ENCODE data around the gene MVB12B. TPM values are rescaled to one million over a fixed set of nuclear protein-coding genes. Genes with fewer than 3 reads are reported as not detected.

Gene MVB12B
- polyA plus RNA-seq, 1 donor from 2014 or later: 39.5 TPM

DNA sequence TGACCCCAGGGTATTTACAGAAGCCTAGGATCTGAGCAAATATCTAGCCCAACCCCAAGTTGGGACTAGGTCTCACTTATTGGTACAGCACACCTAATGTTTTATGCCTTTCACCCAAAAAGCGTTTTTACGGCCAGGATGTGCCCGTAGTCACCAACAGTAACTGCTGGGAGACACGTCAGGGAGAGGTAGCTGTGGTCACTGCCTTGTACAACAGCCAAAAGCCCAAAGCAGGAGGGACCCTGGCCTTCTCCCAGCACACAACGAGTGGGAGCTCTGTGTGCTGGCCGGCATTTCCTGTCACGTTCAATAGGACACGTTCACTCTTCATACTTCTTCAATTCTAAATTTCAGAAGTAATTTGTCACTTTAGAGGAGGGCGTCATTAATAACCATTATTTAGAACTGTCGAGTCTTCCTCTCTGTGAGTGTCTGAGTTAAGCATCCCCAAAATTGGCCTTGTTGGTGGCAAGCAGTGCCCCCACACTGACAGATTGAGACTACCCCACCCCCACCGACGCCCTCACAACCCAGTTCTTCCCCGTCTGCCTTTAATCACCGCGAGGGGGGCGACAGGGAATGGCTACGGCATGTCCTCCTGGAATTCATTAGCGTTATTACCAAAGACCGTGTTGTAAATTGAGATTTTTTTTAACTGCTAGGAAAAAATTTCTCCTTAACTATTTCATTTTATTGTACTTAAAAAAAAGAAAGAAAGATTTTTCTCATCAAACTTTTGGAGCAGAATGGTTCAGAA lies 80.7 kb downstream of the MVB12B start:
- no peak overlapping the region for H3K4me3 ChIP-seq (ENCODE audit: low read length)
- H3F3A ChIP-seq (ENCODE audit: insufficient read depth, low read length, poor library complexity, severe bottlenecking): no peaks in the 10 kb centered on the region
- no peak for TF ChIP-seq RAD21 (conservative IDR thresholded peaks at IDR 0.05)
- no peak for TF ChIP-seq TAF1 (IDR thresholded peaks at IDR 0.05; ENCODE audit: low read depth)
- no peak for TF ChIP-seq MXI1 (conservative IDR thresholded peaks at IDR 0.05; ENCODE audit: poor library complexity, severe bottlenecking)
- TF ChIP-seq SMC3 (conservative IDR thresholded peaks at IDR 0.05; ENCODE audit: poor library complexity): no peak
- TF ChIP-seq POLR2AphosphoS5 (IDR thresholded peaks at IDR 0.05): no peak
- TF ChIP-seq, protein P1, sequence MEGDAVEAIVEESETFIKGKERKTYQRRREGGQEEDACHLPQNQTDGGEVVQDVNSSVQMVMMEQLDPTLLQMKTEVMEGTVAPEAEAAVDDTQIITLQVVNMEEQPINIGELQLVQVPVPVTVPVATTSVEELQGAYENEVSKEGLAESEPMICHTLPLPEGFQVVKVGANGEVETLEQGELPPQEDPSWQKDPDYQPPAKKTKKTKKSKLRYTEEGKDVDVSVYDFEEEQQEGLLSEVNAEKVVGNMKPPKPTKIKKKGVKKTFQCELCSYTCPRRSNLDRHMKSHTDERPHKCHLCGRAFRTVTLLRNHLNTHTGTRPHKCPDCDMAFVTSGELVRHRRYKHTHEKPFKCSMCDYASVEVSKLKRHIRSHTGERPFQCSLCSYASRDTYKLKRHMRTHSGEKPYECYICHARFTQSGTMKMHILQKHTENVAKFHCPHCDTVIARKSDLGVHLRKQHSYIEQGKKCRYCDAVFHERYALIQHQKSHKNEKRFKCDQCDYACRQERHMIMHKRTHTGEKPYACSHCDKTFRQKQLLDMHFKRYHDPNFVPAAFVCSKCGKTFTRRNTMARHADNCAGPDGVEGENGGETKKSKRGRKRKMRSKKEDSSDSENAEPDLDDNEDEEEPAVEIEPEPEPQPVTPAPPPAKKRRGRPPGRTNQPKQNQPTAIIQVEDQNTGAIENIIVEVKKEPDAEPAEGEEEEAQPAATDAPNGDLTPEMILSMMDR (IDR thresholded peaks at IDR 0.05; ENCODE audit: poor library complexity, severe bottlenecking): no peak
- TF ChIP-seq, protein P2, sequence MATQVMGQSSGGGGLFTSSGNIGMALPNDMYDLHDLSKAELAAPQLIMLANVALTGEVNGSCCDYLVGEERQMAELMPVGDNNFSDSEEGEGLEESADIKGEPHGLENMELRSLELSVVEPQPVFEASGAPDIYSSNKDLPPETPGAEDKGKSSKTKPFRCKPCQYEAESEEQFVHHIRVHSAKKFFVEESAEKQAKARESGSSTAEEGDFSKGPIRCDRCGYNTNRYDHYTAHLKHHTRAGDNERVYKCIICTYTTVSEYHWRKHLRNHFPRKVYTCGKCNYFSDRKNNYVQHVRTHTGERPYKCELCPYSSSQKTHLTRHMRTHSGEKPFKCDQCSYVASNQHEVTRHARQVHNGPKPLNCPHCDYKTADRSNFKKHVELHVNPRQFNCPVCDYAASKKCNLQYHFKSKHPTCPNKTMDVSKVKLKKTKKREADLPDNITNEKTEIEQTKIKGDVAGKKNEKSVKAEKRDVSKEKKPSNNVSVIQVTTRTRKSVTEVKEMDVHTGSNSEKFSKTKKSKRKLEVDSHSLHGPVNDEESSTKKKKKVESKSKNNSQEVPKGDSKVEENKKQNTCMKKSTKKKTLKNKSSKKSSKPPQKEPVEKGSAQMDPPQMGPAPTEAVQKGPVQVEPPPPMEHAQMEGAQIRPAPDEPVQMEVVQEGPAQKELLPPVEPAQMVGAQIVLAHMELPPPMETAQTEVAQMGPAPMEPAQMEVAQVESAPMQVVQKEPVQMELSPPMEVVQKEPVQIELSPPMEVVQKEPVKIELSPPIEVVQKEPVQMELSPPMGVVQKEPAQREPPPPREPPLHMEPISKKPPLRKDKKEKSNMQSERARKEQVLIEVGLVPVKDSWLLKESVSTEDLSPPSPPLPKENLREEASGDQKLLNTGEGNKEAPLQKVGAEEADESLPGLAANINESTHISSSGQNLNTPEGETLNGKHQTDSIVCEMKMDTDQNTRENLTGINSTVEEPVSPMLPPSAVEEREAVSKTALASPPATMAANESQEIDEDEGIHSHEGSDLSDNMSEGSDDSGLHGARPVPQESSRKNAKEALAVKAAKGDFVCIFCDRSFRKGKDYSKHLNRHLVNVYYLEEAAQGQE (IDR thresholded peaks at IDR 0.05; ENCODE audit: borderline replicate concordance): no peak
- TF ChIP-seq EZH2 (IDR thresholded peaks at IDR 0.05; ENCODE audit: borderline replicate concordance, insufficient read depth, low read length, poor library complexity, severe bottlenecking): no peak
- no peak for TF ChIP-seq EP300 (conservative IDR thresholded peaks at IDR 0.05; ENCODE audit: poor library complexity, severe bottlenecking)
- H2AFZ ChIP-seq (ENCODE audit: low read depth, low read length): no peak overlapping the region
- H3K4me2 ChIP-seq (ENCODE audit: low read length): no peak overlapping the region
- no peaks in the 10 kb centered on the region for H3K9me3 ChIP-seq (ENCODE audit: low read length)
- no peaks in the 10 kb centered on the region for H3K79me2 ChIP-seq (replicated peaks; ENCODE audit: insufficient read depth, low read length)
- H3K27me3 ChIP-seq (ENCODE audit: insufficient read depth, low read depth, low read length): no peaks in the 10 kb centered on the region
- no peak overlapping the region for H3K27ac ChIP-seq (ENCODE audit: low read length)
- peaks cover 2% of the 10 kb centered on the region for H3K36me3 ChIP-seq (ENCODE audit: insufficient read depth, low read length)
- H3K9ac ChIP-seq (ENCODE audit: low read length): no peak overlapping the region
- H4K20me1 ChIP-seq (ENCODE audit: insufficient read depth): no peaks in the 10 kb centered on the region
- H3K9me2 ChIP-seq (ENCODE audit: insufficient read depth, low read length): no peaks in the 10 kb centered on the region

DNA sequence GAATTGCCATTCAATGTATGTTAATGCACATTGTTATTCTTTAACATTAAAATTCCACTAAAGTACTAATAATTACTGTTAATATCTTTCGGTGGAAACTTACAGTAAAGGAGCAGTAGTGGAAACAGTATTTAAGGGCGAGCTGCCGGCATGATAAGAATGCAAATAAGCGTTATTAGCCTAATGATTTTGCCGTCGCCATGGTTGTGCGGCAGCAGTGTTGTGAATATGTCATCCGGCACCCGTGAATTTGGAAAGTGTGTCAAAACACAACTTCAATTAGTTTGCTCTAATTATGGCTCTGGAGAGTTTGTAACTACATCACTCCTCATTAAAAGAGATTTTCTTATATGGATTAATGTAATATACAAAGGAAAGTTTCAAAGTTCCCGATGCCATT lies 81.4 kb downstream of the MVB12B start:
- Histone ChIP-seq H3K4me2 (ENCODE audit: low read length) (no peak overlapping the region), H4K20me1 (ENCODE audit: insufficient read depth) (no peaks in the 10 kb centered on the region), H3K36me3 (ENCODE audit: insufficient read depth, low read length) (peaks cover 6% of the 10 kb centered on the region), H3K9me2 (ENCODE audit: insufficient read depth, low read length) (no peaks in the 10 kb centered on the region), H3K9me3 (ENCODE audit: low read length) (no peaks in the 10 kb centered on the region), H3K27ac (ENCODE audit: low read length) (no peak overlapping the region), H3K27me3 (ENCODE audit: insufficient read depth, low read depth, low read length) (no peaks in the 10 kb centered on the region), H3F3A (ENCODE audit: insufficient read depth, low read length, poor library complexity, severe bottlenecking) (no peaks in the 10 kb centered on the region), H3K4me3 (ENCODE audit: low read length) (no peak overlapping the region), H3K79me2 (replicated peaks; ENCODE audit: insufficient read depth, low read length) (no peaks in the 10 kb centered on the region), H2AFZ (ENCODE audit: low read depth, low read length) (no peak overlapping the region), H3K9ac (ENCODE audit: low read length) (no peak overlapping the region)
- TF ChIP-seq, protein P2 (IDR thresholded peaks at IDR 0.05; ENCODE audit: borderline replicate concordance): no peak
- TF ChIP-seq POLR2AphosphoS5 (IDR thresholded peaks at IDR 0.05) (no peak), EZH2 (IDR thresholded peaks at IDR 0.05; ENCODE audit: borderline replicate concordance, insufficient read depth, low read length, poor library complexity, severe bottlenecking) (no peak), EP300 (conservative IDR thresholded peaks at IDR 0.05; ENCODE audit: poor library complexity, severe bottlenecking) (no peak)
